Regular cardiac myocyte (primary cell): ENCODE results near the gene SSTR3. TPM values are rescaled to one million over a fixed set of nuclear protein-coding genes. Genes with fewer than 3 reads are reported as not detected.

ENCODE experiments used
- total RNA-seq: library from RNA; depleted of rRNA; stranded (reverse); fragments of >200 nt; gene quantifications from 2 replicates; pipeline ENCODE4 v1.2.3, GENCODE V29; 2014

SSTR3 gene
- total RNA-seq = not detected in 2 replicates

DNA sequence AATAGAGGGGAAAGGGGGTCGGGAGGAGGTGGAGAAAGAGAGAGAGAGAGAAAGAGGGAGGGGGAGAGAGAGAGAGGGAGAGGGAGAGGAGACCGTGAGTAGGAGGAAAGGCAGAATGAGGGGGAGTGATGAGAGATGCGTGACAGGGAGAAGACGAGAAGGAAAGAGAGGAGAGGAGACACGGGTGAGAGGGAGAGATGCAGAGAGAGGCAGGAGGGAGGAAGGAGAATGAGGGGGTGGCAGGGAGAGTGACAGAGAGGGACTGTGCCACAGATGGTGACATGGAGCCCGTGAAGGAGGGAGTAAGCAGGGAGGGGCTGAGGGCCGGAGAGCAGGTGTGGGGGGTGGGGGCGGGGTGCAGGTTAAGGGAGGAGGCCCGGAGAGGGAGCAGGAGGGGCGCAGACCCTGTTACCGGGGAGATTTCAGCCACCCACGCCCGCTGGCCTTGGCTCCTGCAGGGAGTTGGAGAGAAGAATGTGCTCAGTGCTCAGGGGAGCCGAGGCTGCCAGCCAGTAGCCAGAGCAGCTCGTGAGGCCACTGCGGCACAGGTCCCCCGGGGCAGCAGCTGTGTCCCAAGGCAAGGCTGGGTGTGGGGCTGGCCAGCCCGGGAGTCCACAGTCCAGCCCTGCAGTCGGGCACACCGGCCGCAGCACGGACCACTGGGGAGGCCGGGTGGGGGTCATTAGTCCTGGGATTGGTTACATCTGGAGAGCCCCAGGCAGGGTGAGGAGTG lies at the start of gene SSTR3:
TSS of gene SSTR3 (minus strand) at position 304 of the 733 bp plus-strand sequence. CDS start 4,674 bp downstream, outside the sequence.

DNA sequence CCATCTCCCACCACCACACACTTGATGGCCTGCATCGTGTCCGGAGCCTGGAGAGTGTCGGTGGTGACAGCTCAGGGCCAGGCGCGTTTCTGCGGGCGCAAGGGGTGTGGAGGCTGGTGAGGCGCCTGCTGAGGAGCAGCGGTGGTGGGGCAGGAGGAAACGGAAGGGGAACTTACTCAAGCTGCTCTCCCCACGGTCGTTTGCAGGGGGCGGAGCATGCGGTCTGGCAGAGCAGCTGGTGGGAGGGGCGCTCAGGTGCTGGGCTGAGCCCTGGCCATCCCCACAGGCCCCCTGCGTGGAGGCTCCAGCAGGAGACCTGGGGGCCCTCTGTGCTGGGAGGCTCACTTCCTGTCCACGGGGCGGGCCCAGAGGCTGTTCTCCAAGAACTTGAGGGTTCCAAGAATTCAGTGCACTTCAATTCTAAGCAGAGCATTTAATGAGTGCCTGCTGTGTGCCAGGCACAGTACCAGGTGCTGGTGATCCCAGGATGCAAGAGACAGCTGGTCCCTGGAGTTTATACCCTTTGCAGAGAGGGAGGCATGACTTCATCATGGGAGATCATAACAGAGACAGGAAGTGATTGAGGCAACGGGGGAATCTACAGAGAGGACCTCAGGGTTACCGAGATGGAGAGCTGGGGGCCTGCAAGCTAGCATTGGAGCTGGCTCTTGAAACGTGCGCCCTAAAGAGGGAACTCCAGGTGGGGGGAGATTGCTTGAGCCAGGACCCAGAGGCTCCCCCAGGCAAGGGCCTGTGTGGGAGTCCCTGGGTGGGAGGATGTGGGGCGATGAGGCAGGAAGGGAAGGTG lies 32.0 kb upstream of the SSTR3 start, which contains the start of gene RAC2:
TSS of gene RAC2 (minus strand) at position 156 of the 808 bp plus-strand sequence. CDS start at position 35, 121 bp downstream.

GRCh38 chr22:37187891-37188761 lies 24.2 kb downstream of the SSTR3 start, which contains the start of gene C1QTNF6:
C1QTNF6 (minus strand) TSS chr22:37188247; CDS start chr22:37188213, 34 bp downstream.

Other genes starting within 250 kb of the SSTR3 start
- 35.2 and 47.0 TPM in 2 replicates for gene TST, start 193.0 kb downstream of the SSTR3 start, total RNA-seq
- gene MPST, start 192.7 kb downstream of the SSTR3 start, total RNA-seq = 60.9 and 62.7 TPM in 2 replicates
- 20.0 and 35.7 TPM in 2 replicates for gene KCTD17, start 160.7 kb downstream of the SSTR3 start, total RNA-seq
- gene TMPRSS6, start 102.8 kb downstream of the SSTR3 start, total RNA-seq = not detected in 2 replicates
- gene IL2RB, start 62.6 kb downstream of the SSTR3 start, total RNA-seq = not detected in 2 replicates
- 3.5 and 5.6 TPM in 2 replicates for gene C1QTNF6, start 24.2 kb downstream of the SSTR3 start, total RNA-seq
- gene RAC2, start 31.8 kb upstream of the SSTR3 start, total RNA-seq = 10.7 and 13.0 TPM in 2 replicates
- under 0.01 and 0.28 TPM in 2 replicates for gene CYTH4, start 70.0 kb upstream of the SSTR3 start, total RNA-seq
- under 0.01 TPM in 1 of 2 replicates, not detected in the other for gene ELFN2, start 215.0 kb upstream of the SSTR3 start, total RNA-seq